Tibial nerve (tissue), 4 donors: ENCODE data around the gene CDPF1. TPM values are rescaled to one million over a fixed set of nuclear protein-coding genes. Genes with fewer than 3 reads are reported as not detected.

Experiments used
- DNase-seq, 2 donors: peaks; one replicate each; pipeline ENCODE4 v3.0.0-alpha.2; 2019; ENCODE audit warnings: low spot score in 2 of 2
- H3K27ac ChIP-seq, 4 donors: fragments of 200-600 bp; sonication (generic) in 3 of 4; one replicate each; pipeline ENCODE4 v1.5.1; 2017 to 2019; ENCODE audit warnings: mild to moderate bottlenecking in 1 of 4
- H3K27me3 ChIP-seq, 2 donors: fragments of 200-600 bp; sonication (generic) in 1 of 2; one replicate each; pipeline versions ENCODE4 v1.5.1 to v1.6.0; 2017 to 2019
- H3K36me3 ChIP-seq, 3 donors: fragments of 200-600 bp; sonication (generic); one replicate each; pipeline ENCODE4 v1.5.1; 2018 to 2019
- H3K4me1 ChIP-seq, 4 donors: fragments of 200-600 bp; sonication (generic) in 3 of 4; one replicate each; pipeline ENCODE4 v1.5.1; 2017 to 2019
- H3K4me3 ChIP-seq, 4 donors: fragments of 200-600 bp; sonication (generic) in 3 of 4; one replicate each; pipeline ENCODE4 v1.5.1; 2017 to 2019; ENCODE audit warnings: mild to moderate bottlenecking in 1 of 4, moderate library complexity in 1 of 4
- H3K9me3 ChIP-seq, 4 donors: fragments of 200-600 bp; sonication (generic) in 3 of 4; one replicate each; pipeline ENCODE4 v1.5.1; 2017 to 2019
- EP300 ChIP-seq, 2 donors: sonication (generic); formaldehyde crosslinking; IDR thresholded peaks; one replicate each; pipeline ENCODE4 v1.6.1; 2017; ENCODE audit warnings: antibody characterized with exemption in 2 of 2, mild to moderate bottlenecking in 1 of 2
- POLR2A ChIP-seq, 2 donors: fragments of 450-650 bp; IDR thresholded peaks; one replicate each; pipeline ENCODE4 v1.6.1; 2017; ENCODE audit warnings: antibody characterized with exemption in 2 of 2, mild to moderate bottlenecking in 2 of 2, moderate library complexity in 2 of 2
- WGBS, 2 donors: methylation state at CpG; one replicate each; pipeline ENCODE4 v1.1.5; 2018; 5-methylcytosine and 5-hydroxymethylcytosine counted together
- total RNA-seq, 4 donors: library from RNA; depleted of rRNA; stranded (reverse); fragments of >200 nt; gene quantifications; one replicate each; pipeline ENCODE4 v1.1.0, GENCODE V29; 2016
- TF ChIP-seq, protein P1 (sequence below), 5 experiments: fragments of 200-600 bp in 3 of 5; fragments of 450-650 bp in 2 of 5; sonication (generic) in 3 of 5; IDR thresholded peaks; one replicate each; pipeline ENCODE4 v1.5.1; 2016 to 2019; ENCODE audit warnings: antibody characterized with exemption in 5 of 5, mild to moderate bottlenecking in 3 of 5, moderate library complexity in 2 of 5

CDPF1 gene
- total RNA-seq, 4 donors from 2014 or later = 7.5 to 22.5 (median 17.4) TPM

DNA sequence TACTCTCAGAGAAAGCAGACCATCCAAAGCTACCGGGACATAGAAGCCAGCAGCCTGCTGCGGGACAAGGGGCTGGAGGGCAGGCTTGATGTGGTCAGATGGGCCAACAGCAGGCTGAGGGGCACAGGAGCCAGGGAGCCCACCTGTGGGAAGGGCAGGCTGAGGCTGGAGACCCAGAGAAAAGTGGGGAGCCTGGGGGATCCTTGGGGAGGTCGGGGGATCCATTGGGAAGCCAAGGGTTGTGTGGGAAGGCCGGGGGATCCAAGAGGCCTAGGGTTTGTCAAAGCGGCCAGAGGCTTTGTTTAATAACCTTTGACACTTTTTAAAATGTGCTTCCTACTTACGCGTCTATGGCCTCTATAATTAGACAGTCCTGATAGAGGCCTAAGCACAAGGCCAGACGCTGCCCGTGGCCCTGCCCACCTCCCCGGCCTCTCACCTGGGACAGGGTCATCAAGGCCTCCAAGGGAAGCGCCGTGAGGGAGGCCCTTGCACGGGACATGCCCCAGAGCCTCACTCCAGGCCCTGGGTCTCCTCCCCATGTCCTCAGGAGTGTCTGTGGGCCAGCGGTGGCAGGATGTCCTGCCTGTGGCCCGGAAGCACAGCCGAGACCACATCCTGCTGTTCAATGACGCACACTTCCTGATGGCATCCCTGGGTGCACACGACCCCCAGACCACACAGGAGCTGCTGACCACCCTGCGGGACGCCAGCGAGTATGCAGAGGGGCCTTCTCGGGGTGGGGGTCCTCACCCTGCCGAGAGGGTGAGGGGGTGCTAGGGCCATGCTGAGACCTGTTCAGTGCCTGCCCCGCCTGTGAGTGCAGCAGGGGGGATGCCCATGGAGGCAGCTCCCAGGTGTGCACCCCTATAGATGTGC, 38.0 kb upstream of the CDPF1 start:
- Histone ChIP-seq H3K36me3 (peaks cover 4 to 99% (median 7%) of the 10 kb centered on the region in 3 donors), H3K27ac (peak overlapping the region in 2 of 4 donors; percentile 8 to 35), H3K9me3 (peaks cover 0 to 9% (median 0%) of the 10 kb centered on the region in 4 donors), H3K4me1 (peaks cover 0 to 14% (median 0%) of the 10 kb centered on the region in 4 donors), H3K4me3 (peak overlapping the region in 1 of 4 donors; percentile 24), H3K27me3 (no peaks in the 10 kb centered on the region)
- TF ChIP-seq EP300 (IDR thresholded peaks at IDR 0.05) (no peak), POLR2A (IDR thresholded peaks at IDR 0.05) (no peak)
- TF ChIP-seq, protein P1, sequence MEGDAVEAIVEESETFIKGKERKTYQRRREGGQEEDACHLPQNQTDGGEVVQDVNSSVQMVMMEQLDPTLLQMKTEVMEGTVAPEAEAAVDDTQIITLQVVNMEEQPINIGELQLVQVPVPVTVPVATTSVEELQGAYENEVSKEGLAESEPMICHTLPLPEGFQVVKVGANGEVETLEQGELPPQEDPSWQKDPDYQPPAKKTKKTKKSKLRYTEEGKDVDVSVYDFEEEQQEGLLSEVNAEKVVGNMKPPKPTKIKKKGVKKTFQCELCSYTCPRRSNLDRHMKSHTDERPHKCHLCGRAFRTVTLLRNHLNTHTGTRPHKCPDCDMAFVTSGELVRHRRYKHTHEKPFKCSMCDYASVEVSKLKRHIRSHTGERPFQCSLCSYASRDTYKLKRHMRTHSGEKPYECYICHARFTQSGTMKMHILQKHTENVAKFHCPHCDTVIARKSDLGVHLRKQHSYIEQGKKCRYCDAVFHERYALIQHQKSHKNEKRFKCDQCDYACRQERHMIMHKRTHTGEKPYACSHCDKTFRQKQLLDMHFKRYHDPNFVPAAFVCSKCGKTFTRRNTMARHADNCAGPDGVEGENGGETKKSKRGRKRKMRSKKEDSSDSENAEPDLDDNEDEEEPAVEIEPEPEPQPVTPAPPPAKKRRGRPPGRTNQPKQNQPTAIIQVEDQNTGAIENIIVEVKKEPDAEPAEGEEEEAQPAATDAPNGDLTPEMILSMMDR (IDR thresholded peaks at IDR 0.05) = no peak
- WGBS, 2 donors = 74 to 77% methylated on average over 16 of the region's 24 CpGs
- no peak for DNase-seq

- Histone ChIP-seq H3K4me3 (no peak overlapping the region), H3K9me3 (peaks cover 0 to 8% (median 0%) of the 10 kb centered on the region in 4 donors), H3K4me1 (peaks cover 0 to 14% (median 0%) of the 10 kb centered on the region in 4 donors), H3K36me3 (peaks cover 4 to 99% (median 5%) of the 10 kb centered on the region in 3 donors), H3K27me3 (no peaks in the 10 kb centered on the region), H3K27ac (peak overlapping the region in 2 of 4 donors; percentile 8 to 35)
- 89 to 91% methylated on average over 15 of the region's 15 CpGs for WGBS, 2 donors
- no peak for DNase-seq
- TF ChIP-seq, protein P1 (IDR thresholded peaks at IDR 0.05) = no peak
- TF ChIP-seq POLR2A (IDR thresholded peaks at IDR 0.05) (no peak), EP300 (IDR thresholded peaks at IDR 0.05) (no peak)
These were observed 37.1 kb upstream of the CDPF1 start for GRCh38 chr22:46286941-46287872.

DNA sequence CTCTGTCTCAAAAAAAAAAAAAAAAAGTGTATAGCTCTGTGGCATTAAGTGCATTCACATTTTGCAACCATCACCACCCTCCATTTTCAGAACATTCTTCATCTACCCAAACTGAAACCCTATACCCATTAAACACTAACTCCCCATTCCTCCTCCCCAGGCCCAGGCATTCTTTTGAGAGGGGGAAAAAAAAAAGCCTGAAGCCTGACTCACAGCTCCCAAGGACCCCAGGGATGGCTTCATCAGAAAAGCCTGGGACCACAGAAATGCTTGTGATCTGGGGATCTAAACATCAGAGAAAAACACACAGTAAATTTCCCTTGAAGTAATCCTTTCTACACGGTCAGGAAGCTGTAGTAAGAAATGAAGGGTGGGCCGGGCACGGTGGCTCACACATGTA, 35.9 kb upstream of the CDPF1 start:
- Histone ChIP-seq H3K9me3 (no peaks in the 10 kb centered on the region), H3K27ac (no peak overlapping the region), H3K27me3 (no peaks in the 10 kb centered on the region), H3K4me3 (no peak overlapping the region), H3K4me1 (peaks cover 0 to 14% (median 0%) of the 10 kb centered on the region in 4 donors), H3K36me3 (peaks cover 4 to 99% (median 5%) of the 10 kb centered on the region in 3 donors)
- TF ChIP-seq, protein P1 (IDR thresholded peaks at IDR 0.05) = no peak
- no peak for DNase-seq
- WGBS, 2 donors = 91 to 95% methylated on average over 3 of the region's 3 CpGs

- Histone ChIP-seq H3K27me3 (no peaks in the 10 kb centered on the region), H3K4me1 (peaks cover 0 to 2% (median 0%) of the 10 kb centered on the region in 4 donors), H3K9me3 (no peaks in the 10 kb centered on the region), H3K27ac (no peak overlapping the region), H3K36me3 (peaks cover 5 to 99% (median 14%) of the 10 kb centered on the region in 3 donors), H3K4me3 (no peak overlapping the region)
- no peak for DNase-seq
- WGBS, 2 donors = 85 to 94% methylated on average over 11 to 13 of the region's 13 CpGs
- TF ChIP-seq, protein P1 (IDR thresholded peaks at IDR 0.05) = no peak
- TF ChIP-seq EP300 (IDR thresholded peaks at IDR 0.05) (no peak), POLR2A (IDR thresholded peaks at IDR 0.05) (no peak)
These were observed 32.0 kb upstream of the CDPF1 start for GRCh38 chr22:46281866-46282678.
